K562 (cell line): ENCODE data around the gene SHISA2. TPM values are rescaled to one million over a fixed set of nuclear protein-coding genes. Genes with fewer than 3 reads are reported as not detected.

ENCODE experiments used
- ATAC-seq: fragments of 200-7000 bp; cut with Tn5 transposase; 3 replicates; pipeline ENCODE4 v1.9.1; 2020; ENCODE audit warnings: moderate library complexity
- BruUV-seq: library from RNA; stranded (reverse); fragments of 400-500 nt; replicated peaks from 2 replicates; lab custom pipeline; 2021; lab: Mats Ljungman, UMichigan
- CTCF ChIA-PET: fragments of 300-600 bp; formaldehyde crosslinking; extraction: SDS; loops from one replicate; lab custom pipeline; 2021; ENCODE audit warnings: low intra/inter-chr PET ratio; lab: Yijun Ruan, JAX
- POLR2A ChIA-PET: fragments of 300-600, 350-650 bp; sonication (Branson Sonifier 250); formaldehyde crosslinking; extraction: SDS; loops from one replicate; lab custom pipeline; 2021; ENCODE audit warnings: antibody characterized with exemption, inconsistent platforms; lab: Yijun Ruan, JAX
- DNase-seq, 4 experiments: peaks; one replicate each; pipeline versions ENCODE4 v3.0.0 to v3.0.0-alpha.2; 2011 to 2018; ENCODE audit warnings: low spot score in 3 of 4, mixed read lengths in 3 of 4; ENCODE audit errors: extremely low read depth in 1 of 4
- FAIRE-seq: peaks from 2 replicates; lab custom pipeline; 2011; peaks lifted over from hg19 to GRCh38; lab: Jason Lieb, UNC
- H2AFZ ChIP-seq: 2 replicates; pipeline ENCODE4 v1.6.0; 2011; ENCODE audit warnings: low read depth, low read length, control low read depth, inconsistent platforms
- H3K27ac ChIP-seq: fragments of 200-600 bp; 3 replicates; pipeline ENCODE4 v1.8.0; 2011; ENCODE audit warnings: low read depth, mild to moderate bottlenecking, control low read depth, inconsistent platforms, low read length, moderate library complexity, mixed read lengths; ENCODE audit errors: extremely low read depth
- H3K27me3 ChIP-seq, 2 experiments: fragments of 300-600 bp in 1 of 2; 2 replicates in 1 of 2; 3 replicates in 1 of 2; pipeline versions ENCODE4 v1.6.0 to v1.8.0; 2011; ENCODE audit warnings: inconsistent platforms in 2 of 2, low read length in 2 of 2, mild to moderate bottlenecking in 1 of 2, mixed read lengths in 1 of 2, moderate library complexity in 1 of 2; ENCODE audit not compliant: control insufficient read depth in 2 of 2, insufficient read depth in 2 of 2
- H3K36me3 ChIP-seq: fragments of 300-600 bp; 3 replicates; pipeline ENCODE4 v1.8.0; 2011; ENCODE audit warnings: mild to moderate bottlenecking, low read length, inconsistent platforms; ENCODE audit not compliant: control insufficient read depth, insufficient read depth
- H3K4me1 ChIP-seq, 2 experiments: fragments of 200-600 bp in 1 of 2; replicated peaks in 1 of 2; 2 replicates in 1 of 2; 3 replicates in 1 of 2; pipeline versions ENCODE4 v1.5.1 to v1.8.0; 2011; ENCODE audit warnings: inconsistent platforms in 2 of 2, low read length in 2 of 2, mild to moderate bottlenecking in 1 of 2, mixed read lengths in 1 of 2, moderate library complexity in 1 of 2; ENCODE audit not compliant: control insufficient read depth in 2 of 2, insufficient read depth in 2 of 2
- H3K4me2 ChIP-seq: 2 replicates; pipeline ENCODE4 v1.6.1; 2011; ENCODE audit warnings: low read length, control low read depth, inconsistent platforms, mixed read lengths; ENCODE audit not compliant: insufficient read depth
- H3K4me3 ChIP-seq: fragments of 200-600 bp; sonication (generic), shearing (Covaris generic); 2 replicates; pipeline ENCODE4 v1.5.1; 2016; ENCODE audit warnings: control low read depth, inconsistent platforms
- H3K79me2 ChIP-seq: fragments of 200-600 bp; 3 replicates; pipeline ENCODE4 v1.8.0; 2011; ENCODE audit warnings: low read length, inconsistent platforms; ENCODE audit not compliant: control insufficient read depth, insufficient read depth
- H3K9ac ChIP-seq, 2 experiments: 2 replicates each; pipeline versions ENCODE4 v1.6.0 to v1.6.1; 2011; ENCODE audit warnings: low read depth in 2 of 2, low read length in 2 of 2, control low read depth in 1 of 2, inconsistent platforms in 1 of 2, mild to moderate bottlenecking in 1 of 2, mixed read lengths in 1 of 2; ENCODE audit not compliant: insufficient read depth in 1 of 2
- H3K9me1 ChIP-seq: one replicate; pipeline ENCODE4 v1.6.0; 2011; ENCODE audit warnings: inconsistent platforms, mild to moderate bottlenecking, low read length, moderate library complexity; ENCODE audit not compliant: control insufficient read depth, insufficient read depth
- H3K9me3 ChIP-seq: replicated peaks from 2 replicates; pipeline ENCODE4 v1.5.1; 2011; ENCODE audit warnings: low read depth, low read length, inconsistent platforms; ENCODE audit not compliant: control insufficient read depth, insufficient read depth
- H4K20me1 ChIP-seq: replicated peaks from 2 replicates; pipeline ENCODE4 v1.6.1; 2011; ENCODE audit warnings: low read length, inconsistent platforms, mixed read lengths; ENCODE audit not compliant: control insufficient read depth, insufficient read depth
- CBX3 ChIP-seq, 2 experiments: IDR thresholded peaks; 1 replicate in 1 of 2; 2 replicates in 1 of 2; pipeline ENCODE4 v1.6.1; 2012; ENCODE audit warnings: inconsistent platforms in 2 of 2, low read length in 2 of 2, borderline replicate concordance in 1 of 2, control low read depth in 1 of 2
- DPF2 ChIP-seq: fragments of 450-650 bp; IDR thresholded peaks from 2 replicates; pipeline ENCODE4 v1.6.1; 2016
- EHMT2 ChIP-seq: fragments of 450-650 bp; IDR thresholded peaks from 2 replicates; pipeline ENCODE4 v1.6.1; 2018; ENCODE audit warnings: antibody characterized with exemption
- FOS ChIP-seq: IDR thresholded peaks from 3 replicates; pipeline ENCODE4 v1.6.1; 2011; ENCODE audit not compliant: insufficient read length; ENCODE audit errors: extremely low read depth
- HDAC1 ChIP-seq, 2 experiments: fragments of 450-650 bp; IDR thresholded peaks; 2 replicates each; pipeline ENCODE4 v1.6.1; 2016 to 2017; ENCODE audit warnings: inconsistent platforms in 1 of 2, mild to moderate bottlenecking in 1 of 2, moderate library complexity in 1 of 2
- HIVEP1 ChIP-seq: fragments of 250-450 bp; sonication (Bioruptor Pico); IDR thresholded peaks from 2 replicates; pipeline ENCODE4 v1.4.0; 2020; ENCODE audit warnings: mild to moderate bottlenecking
- ILF3 ChIP-seq: fragments of 450-650 bp; IDR thresholded peaks from 2 replicates; pipeline ENCODE4 v1.6.1; 2018; ENCODE audit warnings: antibody characterized with exemption, mild to moderate bottlenecking, moderate library complexity, borderline replicate concordance
- JUN ChIP-seq, 2 experiments: sonication (generic) in 1 of 2; formaldehyde crosslinking in 1 of 2; IDR thresholded peaks; 2 replicates each; pipeline versions ENCODE4 v1.6.1 to v1.8.0; 2012 to 2022; ENCODE audit warnings: borderline replicate concordance in 2 of 2, mild to moderate bottlenecking in 2 of 2, improper control_type of control experiment in 1 of 2, low read depth in 1 of 2, low read length in 1 of 2, missing genetic modification reagents in 1 of 2
- PURB ChIP-seq: sonication (generic); formaldehyde crosslinking; IDR thresholded peaks from 2 replicates; pipeline ENCODE4 v1.9.0; 2021; ENCODE audit warnings: low read depth, mild to moderate bottlenecking, missing genetic modification reagents
- RFX1 ChIP-seq: fragments of 450-650 bp; IDR thresholded peaks from 2 replicates; pipeline ENCODE4 v1.6.1; 2016; ENCODE audit warnings: mild to moderate bottlenecking, moderate library complexity
- STAT5A ChIP-seq: IDR thresholded peaks from 2 replicates; pipeline ENCODE4 v1.6.1; 2012; ENCODE audit warnings: low read length, inconsistent platforms, borderline replicate concordance
- ZNF282 ChIP-seq: sonication (generic); formaldehyde crosslinking; IDR thresholded peaks from 2 replicates; pipeline ENCODE4 v1.8.1; 2023; ENCODE audit warnings: missing genetic modification reagents
- ZNF395 ChIP-seq: fragments of 200-800 bp; sonication (Bioruptor generic); IDR thresholded peaks from 2 replicates; pipeline ENCODE4 v1.6.1; 2017; ENCODE audit warnings: missing genetic modification characterization, missing compliant biosample characterization
- WGBS: fragments of 100-300 bp; shearing (Covaris generic); methylation state at CpG from one replicate; pipeline ENCODE4 v1.1.6; 2016; ENCODE audit warnings: low coverage, mixed read lengths; ENCODE audit not compliant: insufficient coverage; ENCODE audit errors: missing lambda C conversion rate; 5-methylcytosine and 5-hydroxymethylcytosine counted together
- in situ Hi-C: fragments of 300-500 bp; cut with MboI; formaldehyde crosslinking; loops from 4 replicates; pipeline ENCODE4 v1.15.0; 2018; ENCODE audit warnings: inconsistent platforms, mixed read lengths
- intact Hi-C: fragments of 100-400 bp; cut with micrococcal nuclease; formaldehyde crosslinking; loops from 2 replicates; pipeline ENCODE4 v1.14.2; 2022
- polyA plus RNA-seq, 8 experiments: library from polyadenylated mRNA; depleted of rRNA in 4 of 8; stranded (reverse) in 5 of 8; unstranded in 3 of 8; fragments of >200 nt; fragmentation: Nextera tagmentation in 2 of 8; fragmentation: Illumina TruSeq in 1 of 8; extraction: Ambion mirVana in 2 of 8; extraction: Trizol in 1 of 8; gene quantifications; 2 replicates each; pipeline versions ENCODE4 v1.2.1 to v1.2.3, GENCODE V29; 2011 to 2014; ENCODE audit warnings: inconsistent platforms in 1 of 8, missing spikeins in 1 of 8
- total RNA-seq, 7 experiments: library from RNA; depleted of rRNA in 6 of 7; stranded (reverse); fragments of >200 nt in 6 of 7; fragmentation: Illumina TruSeq in 2 of 7; extraction: Trizol in 2 of 7; gene quantifications; 2 replicates each; pipeline versions ENCODE4 v1.2.1 to v1.2.3, GENCODE V29; 2011 to 2021; ENCODE audit warnings: low replicate concordance in 1 of 7

SHISA2 gene
- total and polyA plus RNA-seq, 9 of the 15 experiments (the other 6 are each of a cell fraction or from before 2014, with no cell fraction given) = not detected

- Histone ChIP-seq H4K20me1 (no peaks in the 10 kb centered on the region), H3K4me2 (no peak overlapping the region), H2AFZ (no peak overlapping the region), H3K4me3 (no peak overlapping the region), H3K27me3 (no peaks in the 10 kb centered on the region), H3K27ac (no peak overlapping the region), H3K79me2 (no peaks in the 10 kb centered on the region), H3K9ac (no peak overlapping the region), H3K4me1 (no peaks in the 10 kb centered on the region), H3K9me3 (no peaks in the 10 kb centered on the region), H3K9me1 (no peaks in the 10 kb centered on the region), H3K36me3 (no peaks in the 10 kb centered on the region)
- DNase-seq (peak in 1 of 4 experiments; percentile 1), ATAC-seq (no peak), FAIRE-seq (no peak)
- BruUV-seq = no TSS peak
- WGBS = 0% methylated on average over 11 of the region's 14 CpGs
- in situ Hi-C loops (no loop called here), intact Hi-C loops (no loop called here)
- TF ChIP-seq RFX1 = peak; percentile 43; the same call in 1 of the 2 replicates
- no peak for TF ChIP-seq EHMT2
- TF ChIP-seq STAT5A = peak; percentile 34; the same call in 1 of the 2 replicates
- ChIA-PET CTCF (no interaction called here), POLR2A (no interaction called here)
Measured at GRCh38 chr13:26095846-26096610, 44.2 kb upstream of the SHISA2 start.

- Histone ChIP-seq H3K27ac (no peak overlapping the region), H3K4me3 (no peak overlapping the region), H3K36me3 (no peaks in the 10 kb centered on the region), H4K20me1 (no peaks in the 10 kb centered on the region), H3K4me1 (no peaks in the 10 kb centered on the region), H3K9me1 (no peaks in the 10 kb centered on the region), H3K9me3 (no peaks in the 10 kb centered on the region), H3K79me2 (no peaks in the 10 kb centered on the region), H3K4me2 (no peak overlapping the region), H3K27me3 (no peaks in the 10 kb centered on the region), H2AFZ (no peak overlapping the region), H3K9ac (no peak overlapping the region)
- ChIA-PET POLR2A (no interaction called here), CTCF (no interaction called here)
- intact Hi-C loops = no loop called here
- ATAC-seq = no peak
- FAIRE-seq = no peak
- no TSS peak for BruUV-seq
- WGBS = 0% methylated on average over 1 of the region's 1 CpG
- DNase-seq = no peak
- in situ Hi-C loops = no loop called here
- TF ChIP-seq HIVEP1 (CRISPR knock-in tag) (no peak), CBX3 (IDR thresholded peaks at IDR 0.05; ENCODE audit: borderline replicate concordance in 1 of 2, low read length in 2 of 2) (no peak), JUN (IDR thresholded peaks at IDR 0.05; ENCODE audit: borderline replicate concordance, low read depth, low read length) (no peak), JUN (CRISPR knock-in tag; IDR thresholded peaks at IDR 0.05; ENCODE audit: borderline replicate concordance) (no peak), ZNF282 (no peak), FOS (no peak), PURB (CRISPR knock-in tag) (no peak), ZNF395 (CRISPR knock-in tag) (no peak), ILF3 (no peak), HDAC1 (IDR thresholded peaks at IDR 0.05) (no peak), DPF2 (no peak)
Measured at GRCh38 chr13:26095338-26095737, 43.5 kb upstream of the SHISA2 start.
